GM21786 (cell line): ENCODE measurements around the gene TMEM45A.
"Not testable (repeated sequence)": the region's sequence is repeated elsewhere in the genome, so short reads cannot be mapped to it uniquely, and the experiment has no call there.

Experiments
- ATAC-seq: cut with Tn5 transposase; IDR thresholded peaks from one replicate; pipeline ENCODE4 v1.9.1; 2021; ENCODE audit not compliant: unreplicated experiment

Gene TMEM45A, protein sequence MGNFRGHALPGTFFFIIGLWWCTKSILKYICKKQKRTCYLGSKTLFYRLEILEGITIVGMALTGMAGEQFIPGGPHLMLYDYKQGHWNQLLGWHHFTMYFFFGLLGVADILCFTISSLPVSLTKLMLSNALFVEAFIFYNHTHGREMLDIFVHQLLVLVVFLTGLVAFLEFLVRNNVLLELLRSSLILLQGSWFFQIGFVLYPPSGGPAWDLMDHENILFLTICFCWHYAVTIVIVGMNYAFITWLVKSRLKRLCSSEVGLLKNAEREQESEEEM

DNA sequence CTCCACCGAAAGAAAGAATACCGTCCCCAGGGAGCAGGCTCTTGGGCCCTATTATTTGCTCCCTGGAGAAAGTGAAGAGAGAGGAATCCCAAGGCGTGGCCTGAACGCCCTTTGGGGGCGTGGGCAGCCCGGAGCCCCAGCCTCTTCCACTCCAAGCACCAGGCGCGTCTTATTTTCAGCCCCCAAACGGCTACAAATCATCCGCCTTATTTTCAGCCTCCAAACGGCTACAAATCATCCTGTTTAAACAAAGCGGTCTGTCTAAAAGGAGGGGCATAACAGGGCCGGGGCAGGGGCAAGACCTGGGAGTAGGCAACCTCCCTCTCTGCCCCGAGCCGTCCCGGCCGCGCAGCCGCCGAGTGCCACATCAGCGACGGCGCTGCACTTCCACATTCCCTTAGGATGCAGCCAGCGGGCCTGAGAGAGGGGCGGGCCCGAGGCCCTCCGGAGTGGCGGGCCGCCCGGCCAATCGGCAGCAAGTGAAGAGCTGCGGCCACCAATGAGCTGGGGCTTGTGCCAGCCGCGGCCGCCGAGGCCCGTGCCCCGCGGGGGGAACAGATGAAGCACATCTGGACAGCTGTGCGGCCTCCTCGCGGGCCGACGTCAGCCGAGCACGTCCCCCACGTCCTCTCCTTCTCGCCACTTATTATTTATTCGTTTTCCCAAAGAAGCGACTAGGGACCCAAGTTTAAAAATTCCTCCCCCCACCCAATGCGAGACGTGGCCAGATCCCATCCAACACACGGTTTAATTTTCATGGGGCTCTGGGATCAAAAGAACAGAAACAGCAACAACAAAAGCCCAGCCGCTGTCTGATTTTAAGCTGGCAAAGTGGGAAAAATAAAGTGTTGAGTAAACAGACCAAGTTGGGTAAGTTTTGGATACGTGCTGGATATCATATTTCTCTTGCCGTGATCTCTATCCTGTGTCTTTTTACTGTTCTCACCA is at the start of gene TMEM45A:
Gene TMEM45A, plus strand, starts transcription at position 561 of the 948 bp plus-strand sequence. CDS start 62,593 bp downstream, outside the sequence.
- ATAC-seq = peak; percentile 91

DNA sequence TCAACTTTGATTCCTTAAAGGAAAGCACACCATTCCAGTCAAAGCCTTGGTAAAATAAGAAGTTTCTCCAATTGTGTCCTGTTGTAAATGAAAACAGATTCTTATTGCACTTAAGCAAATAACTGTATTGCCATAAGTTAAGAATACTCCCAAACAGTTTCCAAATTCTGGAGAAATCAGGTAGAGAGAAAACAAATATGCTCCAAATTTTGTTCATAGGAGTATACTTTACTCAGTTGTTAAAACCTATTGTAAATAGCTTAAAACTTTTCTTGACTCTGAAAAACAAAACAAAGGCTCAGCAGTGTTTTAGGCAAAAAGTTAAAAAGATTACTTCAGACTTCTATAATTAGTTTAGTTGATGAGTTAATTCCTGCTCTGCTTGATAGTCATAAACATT is 48.7 kb upstream of the TMEM45A start:
- ATAC-seq = no peak

DNA sequence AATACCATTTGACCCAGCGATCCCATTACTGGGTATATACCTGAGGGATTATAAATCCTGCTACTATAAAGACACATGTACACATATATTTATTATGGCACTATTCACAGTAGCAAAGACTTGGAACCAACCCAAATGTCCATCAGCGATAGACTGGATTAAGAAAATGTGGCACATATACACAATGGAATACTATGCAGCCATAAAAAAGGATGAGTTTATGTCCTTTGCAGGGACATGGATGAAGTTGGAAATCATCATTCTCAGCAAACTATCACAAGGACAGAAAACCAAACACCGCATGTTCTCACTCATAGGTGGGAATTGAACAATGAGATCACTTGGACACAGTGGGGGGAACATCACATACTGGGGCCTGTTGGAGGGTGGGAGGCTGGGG is 45.4 kb upstream of the TMEM45A start:
- ATAC-seq = not testable (repeated sequence)

- no peak for ATAC-seq
Measured at GRCh38 chr3:100448079-100448478, 44.3 kb upstream of the TMEM45A start.

DNA sequence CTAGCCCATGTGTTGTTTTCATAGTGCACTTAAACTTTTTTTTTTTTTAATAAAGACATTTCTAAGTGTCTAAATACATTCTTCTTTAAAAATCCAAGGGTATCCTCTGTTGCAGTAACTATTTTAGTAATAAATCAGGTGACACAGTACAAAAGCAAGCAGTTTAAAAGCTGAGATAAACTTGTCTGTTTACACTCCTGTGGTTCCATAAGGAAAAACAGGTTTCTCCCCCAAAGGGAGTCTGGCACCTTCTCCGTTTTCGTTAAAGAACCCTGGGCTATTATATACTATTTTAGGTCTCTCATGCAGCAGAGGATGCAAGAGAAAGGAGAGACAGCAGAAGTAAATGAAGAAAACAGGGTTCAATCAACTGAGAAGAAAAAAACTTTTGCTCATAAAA is 43.2 kb upstream of the TMEM45A start:
- no peak for ATAC-seq

DNA sequence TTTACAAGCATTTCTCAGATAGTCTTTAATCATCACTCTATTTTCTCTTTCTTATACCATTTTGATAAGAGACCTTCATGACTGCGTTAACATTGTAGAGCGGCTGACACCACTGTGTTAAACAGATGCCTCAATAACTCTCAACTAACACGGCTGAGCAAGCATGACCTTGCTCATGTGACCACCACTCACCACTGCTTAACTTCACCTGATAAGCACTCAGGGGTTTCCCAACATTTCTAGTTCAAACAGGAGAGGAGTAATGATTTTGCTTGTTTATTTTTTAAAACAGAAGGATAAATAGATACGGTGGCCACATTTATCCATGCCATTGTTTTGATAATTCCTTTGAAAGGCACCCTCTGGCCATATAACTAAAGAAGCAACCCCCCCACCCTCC is 37.7 kb upstream of the TMEM45A start:
- no peak for ATAC-seq

GRCh38 chr3:100455841-100456550 is 36.4 kb upstream of the TMEM45A start:
- no peak for ATAC-seq

- ATAC-seq = no peak
Measured at GRCh38 chr3:100456745-100457144, 35.7 kb upstream of the TMEM45A start.

DNA sequence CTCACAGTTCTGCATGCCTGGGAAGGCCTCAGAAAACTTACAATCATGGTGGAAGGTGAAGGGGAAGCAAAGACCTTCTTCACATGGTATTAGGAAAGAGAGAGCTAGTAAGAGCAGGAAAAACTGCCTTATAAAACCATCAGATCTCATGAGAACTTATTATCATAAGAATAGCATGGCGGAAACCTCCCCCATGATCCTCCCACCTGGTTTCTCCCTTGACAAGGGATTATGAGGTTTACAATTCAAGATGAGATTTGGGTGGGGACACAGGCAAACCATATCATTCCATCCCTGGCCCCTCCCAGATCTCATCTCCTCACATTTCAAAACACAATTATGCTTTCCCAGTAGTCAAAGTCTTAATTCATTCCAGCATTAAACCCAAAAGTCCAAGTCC is 34.6 kb upstream of the TMEM45A start:
- ATAC-seq = no peak

DNA sequence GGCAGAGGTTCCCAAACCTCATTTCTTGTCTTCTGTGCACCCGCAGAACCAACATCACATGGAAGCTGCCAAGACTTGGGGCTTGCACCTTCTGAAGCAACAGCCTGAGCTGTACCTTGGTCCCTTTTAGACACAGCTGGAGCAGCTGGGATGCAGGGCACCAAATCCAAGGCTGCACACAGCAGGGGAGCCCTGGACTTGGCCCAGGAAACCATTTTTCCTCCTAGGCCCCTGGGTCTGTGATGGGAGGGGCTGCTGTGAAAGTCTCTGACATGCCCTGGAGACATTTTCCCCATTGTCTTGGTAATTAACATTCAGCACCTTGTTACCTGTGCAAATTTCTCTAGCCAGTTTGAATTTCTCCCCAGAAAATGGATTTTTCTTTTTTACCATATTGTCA is 33.6 kb upstream of the TMEM45A start:
- ATAC-seq = no peak

- peak; percentile 88 for ATAC-seq
Measured at GRCh38 chr3:100463002-100463401, 29.4 kb upstream of the TMEM45A start.

DNA sequence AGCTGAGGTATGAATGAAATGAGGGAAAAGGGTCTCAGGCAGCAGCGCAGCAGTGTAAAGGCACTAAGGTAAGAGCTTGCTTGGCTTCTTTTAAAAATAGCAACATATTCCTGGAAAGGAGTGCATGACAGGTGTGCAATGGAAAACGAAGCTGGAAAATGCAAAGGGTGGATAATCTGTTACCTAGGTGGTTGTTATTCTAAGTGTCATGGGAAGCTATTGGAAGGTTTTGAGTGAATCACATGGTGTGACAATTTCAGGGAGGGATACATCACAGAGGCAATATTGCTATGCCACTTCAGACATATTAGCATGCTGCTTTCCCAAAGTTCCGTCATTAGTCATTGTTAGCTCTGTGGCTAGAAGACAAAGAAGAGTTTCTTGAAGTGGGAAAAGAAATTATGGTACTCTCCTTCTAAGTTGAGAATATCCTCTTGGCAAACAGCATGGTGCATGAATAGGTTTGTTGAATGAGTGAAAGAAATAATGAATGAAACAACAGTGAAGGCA is 28.7 kb upstream of the TMEM45A start:
- ATAC-seq = no peak

DNA sequence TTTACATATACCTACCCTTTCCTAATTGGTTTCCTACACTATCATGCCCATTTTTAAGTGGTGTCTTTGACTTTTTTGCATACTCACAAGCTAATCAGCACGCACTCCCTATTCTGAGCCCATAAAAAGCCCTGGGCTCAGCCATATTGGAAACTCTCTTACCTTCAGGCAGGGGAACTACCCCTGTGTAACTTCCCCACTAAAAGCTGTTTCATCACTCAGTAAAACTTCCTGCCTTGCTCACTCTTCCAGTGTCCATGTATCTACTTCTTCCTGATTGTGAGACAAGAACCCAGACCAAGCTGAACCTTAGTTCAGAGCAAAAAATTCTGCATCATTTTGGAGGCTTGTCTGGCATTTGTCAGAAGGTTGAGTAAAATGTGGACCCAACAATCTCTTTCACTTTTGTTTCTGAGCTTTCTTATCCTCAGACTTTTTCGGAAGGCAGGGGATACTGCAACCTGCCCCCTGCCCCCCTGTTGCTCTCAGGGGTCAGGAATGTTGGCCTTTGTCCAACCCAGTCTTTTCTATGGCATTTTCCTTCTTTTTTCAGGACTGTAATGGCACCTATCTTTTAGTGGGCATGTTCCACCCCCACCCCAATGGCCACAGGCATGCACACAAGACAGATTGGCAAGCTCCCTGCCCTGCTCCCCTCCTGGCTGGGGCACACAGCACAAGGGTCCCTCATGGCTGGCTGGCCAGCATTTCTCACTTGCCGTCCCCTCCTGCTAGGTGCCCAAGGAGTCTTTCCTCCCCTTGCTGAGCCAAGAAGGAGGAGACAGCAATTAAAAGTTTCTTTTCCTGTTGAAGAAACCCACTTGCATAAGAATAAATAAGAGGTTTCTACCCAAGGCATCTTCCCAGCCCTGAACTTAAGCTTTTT is 26.3 kb upstream of the TMEM45A start:
- peak; percentile 57 for ATAC-seq

- no peak for ATAC-seq
Measured at GRCh38 chr3:100467133-100467532, 25.3 kb upstream of the TMEM45A start.

DNA sequence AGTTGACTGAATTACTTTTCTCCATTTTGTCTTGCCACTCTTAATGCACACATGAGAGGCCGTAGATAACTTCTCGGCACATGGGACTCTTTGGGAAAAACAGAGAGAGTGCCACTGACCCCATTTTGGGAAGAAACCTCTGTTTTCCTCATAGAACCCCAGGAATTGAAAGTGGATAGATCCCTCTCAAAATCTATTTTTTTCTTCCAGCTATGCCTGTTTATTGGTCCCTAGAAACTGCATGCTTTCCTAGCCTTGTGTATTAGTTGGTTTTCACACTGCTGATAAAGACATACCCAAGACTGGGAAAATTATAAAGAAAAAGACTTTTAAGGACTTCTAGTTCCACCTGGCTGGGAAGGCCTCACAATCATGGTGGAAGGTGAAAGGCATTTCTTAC is 23.7 kb upstream of the TMEM45A start:
- no peak for ATAC-seq

- no peak for ATAC-seq
Measured at GRCh38 chr3:100470951-100471350, 21.5 kb upstream of the TMEM45A start.

GRCh38 chr3:100471444-100471843 is 21.0 kb upstream of the TMEM45A start:
- no peak for ATAC-seq

- ATAC-seq = not testable (repeated sequence)
Measured at GRCh38 chr3:100477851-100478360, 14.5 kb upstream of the TMEM45A start.

DNA sequence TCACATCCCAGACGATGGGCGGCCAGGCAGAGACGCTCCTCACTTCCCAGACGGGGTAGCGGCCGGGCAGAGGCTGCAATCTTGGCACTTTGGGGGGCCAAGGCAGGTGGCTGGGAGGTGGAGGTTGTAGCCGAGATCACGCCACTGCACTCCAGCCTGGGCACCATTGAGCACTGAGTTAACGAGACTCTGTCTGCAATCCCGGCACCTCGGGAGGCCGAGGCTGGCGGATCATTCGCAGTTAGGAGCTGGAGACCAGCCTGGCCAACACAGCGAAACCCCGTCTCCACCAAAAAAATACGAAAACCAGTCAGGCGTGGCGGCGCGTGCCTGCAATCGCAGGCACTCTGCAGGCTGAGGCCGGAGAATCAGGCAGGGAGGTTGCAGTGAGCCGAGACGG is 13.9 kb upstream of the TMEM45A start:
- ATAC-seq = not testable (repeated sequence)

- ATAC-seq = no peak
Measured at GRCh38 chr3:100480081-100480480, 12.3 kb upstream of the TMEM45A start.
